ENCODE measurements around the gene FLNB.

GRCh38 chr3:58094657-58095056, 86.4 kb downstream of the FLNB start:
- TF ChIP-seq CTCF (conservative IDR thresholded peaks at IDR 0.05) (no peak), ZFX (IDR thresholded peaks at IDR 0.05) (no peak)
